Stomach (tissue), 4 donors: ENCODE data around the gene FBXL7.

Source experiments
- CTCF ChIP-seq, 7 experiments: fragments of 450-650 bp in 4 of 7; fragments of 200-600 bp in 3 of 7; sonication (generic) in 3 of 7; IDR thresholded peaks; one replicate each; pipeline ENCODE4 v1.5.1; 2016 to 2019; ENCODE audit warnings: antibody characterized with exemption in 7 of 7, control low read depth in 2 of 7, mild to moderate bottlenecking in 1 of 7
- EP300 ChIP-seq: sonication (generic); formaldehyde crosslinking; IDR thresholded peaks from one replicate; pipeline ENCODE4 v1.6.1; 2017; ENCODE audit warnings: antibody characterized with exemption

GRCh38 chr5:15493501-15493900, 6.5 kb upstream of the FBXL7 start:
- no peak for TF ChIP-seq CTCF (IDR thresholded peaks at IDR 0.05)
- TF ChIP-seq EP300, result no peak
